Measurements from ENCODE around the gene ZNF180.

DNA sequence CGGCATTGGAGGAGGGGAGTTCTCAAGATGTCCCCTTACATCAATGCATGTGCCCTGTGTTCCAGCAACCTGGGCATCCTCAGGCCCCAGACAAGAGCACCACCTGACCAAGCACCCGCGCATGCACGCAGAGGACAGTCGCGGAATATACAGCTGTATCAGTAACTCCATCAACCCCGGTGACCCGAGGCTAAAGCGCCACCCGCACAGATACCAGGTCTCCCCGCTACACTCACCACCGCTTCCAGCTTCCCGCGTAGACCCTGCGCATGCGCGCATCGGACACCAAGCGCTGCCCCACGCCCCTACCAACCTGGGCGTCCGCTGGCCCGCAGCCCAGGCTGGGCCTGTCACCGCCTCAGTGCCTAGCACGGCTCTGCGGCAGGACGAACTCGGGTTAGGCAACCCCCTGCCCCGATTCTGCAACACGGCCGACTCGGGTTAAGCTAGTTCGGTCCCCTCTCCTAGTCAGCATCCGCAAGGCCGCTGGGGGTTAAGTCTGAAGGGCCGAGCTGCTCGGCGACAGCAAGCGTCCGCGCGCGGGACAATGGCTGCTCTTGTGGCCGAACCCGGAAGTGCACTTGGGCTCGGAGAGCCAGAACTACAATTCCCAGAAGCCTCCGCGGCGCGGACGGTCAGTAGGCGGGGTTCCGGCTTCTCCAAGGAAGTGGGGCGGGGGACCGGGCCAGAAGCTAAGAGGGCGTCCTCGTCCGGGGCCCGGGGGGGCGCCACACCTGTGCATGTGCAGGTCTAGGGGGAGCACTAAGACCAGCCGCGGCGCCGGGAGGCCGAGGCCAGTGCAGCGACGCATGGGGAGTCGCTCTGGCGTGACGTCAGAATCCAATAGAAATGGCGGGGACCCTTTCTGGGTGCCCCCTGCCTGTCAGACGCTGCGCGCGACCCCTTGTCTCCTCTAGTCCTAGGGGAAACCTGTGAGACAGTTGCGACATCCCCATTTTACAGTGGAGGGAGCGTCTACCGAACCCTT lies at the start of gene ZNF180:
- TF ChIP-seq POLR2A (IDR thresholded peaks at IDR 0.05) (peak in 2 of 4 donors; percentile 77 to 89), POLR2AphosphoS5 (IDR thresholded peaks at IDR 0.05) (peak; percentile 84 to 93), CTCF (IDR thresholded peaks at IDR 0.05) (peak; percentile 33 to 94 (median 86))

Data from upper lobe of left lung (tissue), 4 donors.